HG02642 (cell line): ENCODE measurements around the gene ALPK3.
"Not testable (repeated sequence)": the region's sequence is repeated elsewhere in the genome, so short reads cannot be mapped to it uniquely, and the experiment has no call there.

ENCODE experiments used
- ATAC-seq: cut with Tn5 transposase; IDR thresholded peaks from one replicate; pipeline ENCODE4 v1.9.1; 2021; ENCODE audit warnings: mild to moderate bottlenecking; ENCODE audit not compliant: unreplicated experiment, poor library complexity

Gene ALPK3

DNA sequence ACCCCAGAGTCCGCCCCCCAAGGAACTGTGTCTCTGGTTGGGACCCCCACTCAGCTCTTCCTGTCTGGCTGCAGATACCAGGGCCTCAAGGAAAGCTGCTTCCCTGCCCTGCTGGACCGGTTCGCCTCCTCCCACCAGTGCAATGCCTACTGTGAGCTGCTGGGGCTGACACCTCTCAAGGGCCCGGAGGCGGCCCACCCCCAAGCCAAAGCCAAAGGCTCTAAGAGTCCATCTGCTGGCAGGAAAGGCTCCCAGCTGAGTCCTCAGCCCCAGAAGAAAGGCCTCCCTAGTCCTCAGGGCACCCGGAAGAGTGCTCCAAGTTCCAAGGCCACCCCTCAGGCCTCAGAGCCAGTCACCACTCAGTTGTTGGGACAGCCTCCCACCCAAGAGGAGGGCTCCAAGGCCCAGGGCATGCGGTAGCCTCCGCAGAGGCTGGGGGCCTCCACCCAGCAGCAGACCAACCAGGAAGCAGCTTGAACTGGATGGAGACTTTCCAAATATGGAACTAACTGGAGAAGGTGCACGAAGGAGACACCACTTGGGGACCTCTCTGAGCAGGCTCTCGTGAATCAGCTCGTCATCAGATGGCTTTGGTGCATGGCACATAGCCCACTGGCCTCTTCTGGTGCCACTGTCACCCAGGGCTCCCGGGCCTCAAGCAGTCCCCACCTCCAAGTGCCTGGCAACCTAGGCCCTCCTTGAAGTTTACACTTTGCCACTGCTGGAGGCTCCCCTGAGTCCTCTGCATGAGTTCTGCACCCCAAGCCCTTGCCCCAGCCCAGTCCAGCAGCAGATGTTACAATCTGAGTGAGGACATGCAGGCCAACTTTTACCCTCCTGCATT is 51.1 kb downstream of the ALPK3 start:
- ATAC-seq = no peak

DNA sequence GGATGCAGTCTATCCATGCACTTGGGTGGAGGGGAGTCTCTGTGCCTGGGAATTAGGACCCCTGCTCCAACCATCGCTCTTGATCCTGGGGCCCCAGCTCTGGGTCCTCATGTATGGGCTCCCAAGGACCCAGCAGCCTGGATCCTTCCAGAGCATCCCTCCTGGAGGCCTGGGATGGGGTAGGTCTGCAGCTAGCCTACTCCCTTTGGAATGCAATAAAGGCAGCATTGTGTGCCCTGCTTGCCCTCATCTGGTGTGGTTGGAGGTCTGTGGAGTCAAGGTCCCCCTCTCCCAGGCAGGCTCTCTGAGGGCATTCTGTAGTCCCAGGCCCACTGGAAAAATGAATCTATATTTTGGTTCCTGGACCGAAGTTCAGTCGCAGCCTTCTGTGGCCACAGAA is 52.4 kb downstream of the ALPK3 start:
- no peak for ATAC-seq

DNA sequence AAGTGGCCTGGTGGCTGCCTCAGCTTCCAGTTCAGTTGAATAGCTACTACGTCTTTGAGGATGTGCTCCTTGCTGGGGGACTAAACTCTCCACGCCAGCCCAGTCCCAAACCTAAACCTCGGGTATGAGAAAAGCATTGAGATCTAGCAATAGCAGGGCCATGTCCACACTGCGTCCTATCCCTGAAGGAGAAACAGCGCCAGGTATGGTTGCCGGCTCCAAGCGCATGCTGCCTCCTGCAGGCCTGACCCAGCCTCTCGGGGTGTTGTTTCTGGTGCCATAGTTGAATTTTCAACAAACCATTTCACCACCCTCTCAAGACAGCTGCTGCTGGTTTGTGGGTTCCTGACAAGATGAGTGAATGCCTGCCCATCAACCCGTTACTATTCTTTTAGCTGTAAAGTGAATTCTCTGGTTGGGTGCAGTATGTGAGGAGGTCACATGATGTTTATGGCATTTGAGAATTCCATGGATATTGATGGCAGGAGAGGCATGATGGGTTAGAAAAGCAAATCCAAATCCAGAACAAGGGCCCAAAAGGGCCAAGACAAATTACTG is 54.4 kb downstream of the ALPK3 start:
- ATAC-seq = no peak

DNA sequence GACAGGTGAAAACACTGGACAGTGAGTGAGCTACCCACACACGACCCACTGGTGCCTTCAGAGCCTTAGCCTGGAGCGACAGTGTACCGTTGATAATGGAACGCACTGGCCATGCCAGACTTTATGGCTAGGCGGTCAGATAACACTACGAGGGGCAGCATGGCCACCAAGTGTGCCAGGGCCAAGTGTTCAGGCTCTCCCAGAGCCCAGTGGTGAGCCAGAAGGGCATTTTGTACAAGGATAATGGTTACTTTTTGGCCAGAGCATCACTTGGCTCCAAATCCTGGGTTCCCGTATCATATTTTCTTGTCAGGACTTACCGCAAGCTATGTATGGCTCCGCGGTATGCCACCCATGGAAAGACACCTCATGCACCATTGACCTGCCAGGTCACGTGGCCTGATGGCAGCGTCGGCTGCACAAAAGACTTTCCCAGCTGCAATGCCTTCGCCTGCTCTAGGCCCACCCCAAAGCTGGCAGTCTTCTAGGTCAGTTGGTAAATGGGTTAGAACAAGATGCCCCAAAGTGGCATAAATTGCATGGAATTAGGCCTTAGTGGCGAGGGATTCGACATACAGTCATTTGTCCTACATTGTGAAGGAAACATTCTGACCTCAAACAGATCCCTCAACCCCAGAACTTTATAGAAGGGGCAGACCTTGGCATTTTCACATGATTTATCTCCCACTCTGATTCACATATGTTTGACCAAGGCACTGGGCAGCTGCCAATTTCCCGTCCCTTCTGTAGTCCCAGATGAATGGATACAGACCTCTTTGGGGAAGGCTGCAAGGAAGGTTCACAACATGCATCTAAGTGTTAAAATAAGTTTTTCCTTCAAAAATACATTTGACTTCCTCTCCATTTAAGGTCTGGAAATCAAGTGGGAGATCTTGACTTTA is 55.1 kb downstream of the ALPK3 start:
- no peak for ATAC-seq

DNA sequence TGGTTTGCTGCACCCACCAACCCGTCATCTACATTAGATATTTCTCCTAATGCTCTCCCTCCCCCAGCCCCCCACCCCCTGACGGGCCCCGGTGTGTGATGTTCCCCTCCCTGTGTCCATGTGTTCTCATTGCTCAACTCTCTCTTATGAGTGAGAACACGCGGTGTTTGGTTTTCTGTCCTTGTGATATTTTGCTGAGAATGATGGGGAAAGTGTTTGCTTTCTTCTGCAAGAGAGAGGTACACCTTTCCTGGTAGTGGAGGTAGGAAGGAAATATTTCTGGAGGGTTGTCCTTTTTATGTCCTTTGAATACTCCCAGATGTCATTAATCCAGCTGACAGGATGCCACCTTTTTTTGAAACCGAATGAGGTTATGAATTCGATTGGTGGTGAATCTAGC is 56.8 kb downstream of the ALPK3 start:
- no peak for ATAC-seq

DNA sequence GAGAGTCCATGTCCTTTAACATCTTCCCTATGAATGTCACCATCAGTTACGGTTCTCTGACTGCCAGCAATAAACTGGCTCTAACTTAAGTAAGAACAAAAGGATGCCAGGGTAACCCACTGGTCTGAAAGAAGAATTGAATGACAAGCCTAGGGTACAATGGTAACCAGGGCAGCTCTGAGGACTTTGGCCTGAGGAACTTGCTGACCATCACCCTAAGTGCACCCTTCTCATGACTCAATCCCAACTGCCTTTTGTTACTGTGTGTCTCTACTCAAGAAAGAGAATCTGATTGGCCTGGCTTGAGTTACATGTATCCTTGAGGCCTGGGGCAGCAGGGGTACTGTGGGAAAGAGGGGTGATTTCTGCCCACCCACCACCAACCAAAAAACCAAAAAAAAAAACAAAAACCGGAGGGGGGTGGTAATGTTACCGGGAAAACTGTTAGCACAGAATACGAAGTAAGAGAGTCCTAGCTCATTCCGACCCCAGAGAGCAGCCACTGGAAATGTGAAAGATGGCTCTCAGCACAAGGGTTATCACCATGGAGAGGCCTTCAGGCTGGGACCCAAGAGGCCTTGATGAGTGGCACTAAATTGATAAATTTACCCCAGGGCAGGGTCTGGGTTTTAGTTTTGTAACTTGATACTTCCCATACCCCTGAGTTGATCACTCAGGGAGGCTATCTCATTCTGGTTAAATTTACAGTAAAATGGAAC is 58.0 kb downstream of the ALPK3 start:
- ATAC-seq = no peak

DNA sequence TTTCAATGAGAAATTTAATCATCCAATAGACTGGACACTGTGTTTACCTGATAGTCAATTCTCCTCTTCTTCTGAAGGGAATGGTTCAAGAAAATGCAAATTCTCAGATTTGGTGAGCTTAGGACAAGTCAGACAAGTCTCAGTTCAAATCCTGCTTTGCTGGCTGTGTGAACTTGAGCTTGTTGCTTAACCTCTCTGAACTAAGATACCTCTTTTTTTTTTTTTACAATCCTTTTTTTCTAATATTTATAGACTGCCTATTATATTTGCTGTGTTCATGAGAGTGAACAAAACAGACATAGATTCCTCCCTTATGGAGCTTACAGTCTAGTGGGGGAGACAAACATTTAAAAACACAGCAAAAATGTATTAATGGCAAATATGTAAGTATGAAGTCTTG is 59.1 kb downstream of the ALPK3 start:
- ATAC-seq = no peak

DNA sequence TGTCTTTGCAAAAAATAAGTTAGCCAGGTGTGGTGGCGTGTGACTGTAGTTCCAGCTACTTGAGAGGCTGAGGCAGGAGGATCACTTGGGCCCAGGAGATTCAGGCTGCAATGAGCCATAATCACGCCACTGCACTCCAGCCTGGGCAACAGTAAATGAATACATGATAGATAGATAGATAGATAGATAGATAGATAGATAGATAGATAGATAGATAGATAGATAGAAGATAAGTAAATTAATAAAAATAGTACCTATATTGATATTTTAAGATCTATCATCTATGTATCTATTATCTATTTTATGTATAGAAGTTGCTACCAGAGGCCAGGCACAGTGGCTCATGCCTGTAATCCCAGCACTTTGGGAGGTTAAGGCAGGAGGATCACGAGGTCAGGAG is 60.5 kb downstream of the ALPK3 start:
- not testable (repeated sequence) for ATAC-seq

DNA sequence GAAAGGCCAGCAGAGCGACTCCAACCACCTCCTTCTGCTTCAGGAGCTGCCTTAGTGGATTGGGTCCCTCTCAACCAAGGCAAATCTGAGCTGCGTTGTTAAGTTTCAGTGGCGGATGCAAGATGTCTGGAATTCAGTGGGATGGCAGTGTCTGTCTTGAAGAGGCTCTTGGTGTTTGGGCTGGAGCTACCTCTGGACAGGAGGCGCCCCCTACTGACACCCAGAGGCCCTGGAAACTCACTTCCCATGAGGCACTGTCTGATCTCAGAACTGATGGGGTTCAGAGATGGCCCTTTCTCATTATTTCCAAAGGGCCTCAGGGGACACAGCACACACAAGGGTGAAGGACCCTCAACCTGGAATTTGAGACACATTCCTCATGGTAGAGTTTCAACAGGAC is 61.3 kb downstream of the ALPK3 start:
- no peak for ATAC-seq

DNA sequence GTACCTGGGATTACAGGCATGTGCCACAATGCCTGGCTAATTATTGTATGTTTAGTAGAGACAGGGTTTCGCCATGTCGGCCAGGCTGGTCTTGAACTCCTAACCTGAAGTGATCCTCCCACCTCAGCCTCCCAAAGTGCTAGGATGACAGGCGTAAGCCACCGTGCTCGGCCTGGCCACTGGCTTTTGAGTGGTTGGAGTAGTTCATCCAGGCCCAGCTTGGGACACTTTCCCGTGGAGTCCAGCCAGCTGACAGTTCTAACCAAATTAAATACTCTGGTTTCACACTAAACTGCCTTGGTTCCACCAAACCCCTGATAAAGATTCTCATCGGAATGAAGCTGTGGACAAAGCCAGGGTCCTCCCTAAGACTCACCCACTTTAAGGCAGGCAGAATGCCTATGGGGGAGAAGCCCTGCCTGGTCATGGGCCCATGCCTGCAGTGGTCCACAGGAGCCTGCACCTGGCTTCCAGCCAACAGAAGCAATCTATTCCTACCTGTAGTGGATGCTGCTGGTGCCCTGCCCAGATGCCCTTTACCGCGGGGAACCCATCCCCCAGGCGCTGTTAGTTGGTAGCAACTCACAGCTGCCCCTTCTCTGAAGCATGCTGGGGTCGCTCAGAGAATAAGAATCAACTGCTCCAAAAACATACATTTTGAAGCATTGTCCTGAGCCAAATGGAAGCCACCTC is 62.1 kb downstream of the ALPK3 start:
- ATAC-seq = no peak

DNA sequence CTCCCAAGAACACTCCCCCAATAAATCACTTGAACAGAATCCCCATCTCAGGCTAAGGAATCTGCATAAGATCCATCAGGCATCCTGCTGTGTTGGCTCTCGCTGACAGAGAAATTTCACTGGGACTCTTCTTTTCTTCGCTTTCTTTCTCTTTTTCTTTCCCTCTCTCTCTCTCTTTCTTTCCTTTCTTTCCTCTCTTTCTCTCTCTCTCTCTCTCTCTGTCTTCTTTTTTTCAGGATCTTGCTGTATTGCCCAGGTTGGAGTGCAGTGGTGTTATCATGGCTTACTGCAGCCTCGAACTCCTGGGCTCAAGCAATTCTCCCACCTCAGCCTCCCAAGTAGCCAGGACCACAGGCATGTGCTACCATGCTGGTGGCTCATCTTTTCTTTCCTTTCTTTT is 62.9 kb downstream of the ALPK3 start:
- ATAC-seq = no peak

DNA sequence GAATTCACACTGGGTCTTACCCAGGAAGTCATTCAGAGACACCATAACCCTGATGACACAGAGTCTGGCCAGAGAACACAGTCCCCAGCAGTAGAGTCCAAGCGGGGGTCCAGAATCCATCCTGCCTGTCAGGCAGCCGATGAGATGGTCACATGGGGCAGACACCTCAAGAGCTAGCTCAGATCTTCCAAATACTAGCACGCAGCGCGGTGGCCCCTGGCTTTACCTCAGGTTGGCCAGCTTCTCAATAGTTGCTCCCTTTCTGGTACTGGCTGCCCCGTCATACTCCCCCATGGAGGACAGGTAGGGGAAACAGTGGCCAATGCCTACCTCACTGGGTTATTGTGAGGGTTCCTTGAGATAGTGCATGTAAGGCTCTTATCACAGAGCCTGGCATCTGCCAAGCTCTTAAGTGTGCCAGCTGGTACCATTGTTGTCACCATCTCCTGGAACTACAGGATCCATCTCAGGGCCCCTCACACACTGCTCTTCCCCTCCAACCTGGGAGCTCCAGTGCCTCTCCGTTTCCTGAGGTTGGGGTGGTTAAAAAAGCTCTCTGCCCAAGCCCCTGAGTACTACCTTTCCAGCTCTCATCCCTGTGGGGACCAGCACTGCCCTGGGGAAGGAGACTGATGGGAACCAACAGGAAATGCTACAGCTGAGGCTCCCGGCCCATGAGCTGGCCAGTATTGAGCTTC is 63.8 kb downstream of the ALPK3 start:
- no peak for ATAC-seq

DNA sequence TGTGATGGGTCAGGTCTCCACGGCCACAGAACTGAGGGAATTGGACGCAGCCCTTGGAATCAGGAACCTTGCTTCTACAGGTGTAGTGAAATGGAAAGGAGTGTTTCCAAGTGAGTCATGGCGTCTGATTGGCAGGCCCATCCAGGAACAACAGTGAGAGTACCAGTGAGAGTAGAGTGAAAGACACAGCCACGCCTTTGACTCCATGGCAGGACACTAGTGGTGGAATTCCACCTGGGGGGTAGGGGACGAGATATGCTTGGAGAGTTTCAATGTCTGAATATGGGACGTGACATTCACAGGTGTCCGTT is 64.3 kb downstream of the ALPK3 start:
- no peak for ATAC-seq

DNA sequence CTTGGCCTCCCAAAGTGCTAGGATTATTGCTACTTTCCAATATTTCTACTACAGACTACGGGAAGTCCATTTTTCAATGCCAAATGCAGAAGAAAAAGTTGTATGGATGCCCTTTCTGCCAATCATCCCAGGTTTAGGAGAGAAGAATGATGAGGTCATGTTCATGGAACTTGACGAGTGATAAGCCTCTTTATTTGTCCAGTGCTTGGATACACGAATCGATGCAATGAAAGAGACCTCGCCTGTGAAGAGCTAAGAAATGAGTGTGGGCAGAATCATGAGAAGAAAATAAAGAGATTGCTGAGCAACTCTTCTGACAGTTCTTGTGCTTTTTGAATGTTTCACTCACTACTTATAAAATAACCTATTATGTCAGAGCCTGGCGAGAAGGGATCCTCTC is 66.3 kb downstream of the ALPK3 start:
- ATAC-seq = no peak

DNA sequence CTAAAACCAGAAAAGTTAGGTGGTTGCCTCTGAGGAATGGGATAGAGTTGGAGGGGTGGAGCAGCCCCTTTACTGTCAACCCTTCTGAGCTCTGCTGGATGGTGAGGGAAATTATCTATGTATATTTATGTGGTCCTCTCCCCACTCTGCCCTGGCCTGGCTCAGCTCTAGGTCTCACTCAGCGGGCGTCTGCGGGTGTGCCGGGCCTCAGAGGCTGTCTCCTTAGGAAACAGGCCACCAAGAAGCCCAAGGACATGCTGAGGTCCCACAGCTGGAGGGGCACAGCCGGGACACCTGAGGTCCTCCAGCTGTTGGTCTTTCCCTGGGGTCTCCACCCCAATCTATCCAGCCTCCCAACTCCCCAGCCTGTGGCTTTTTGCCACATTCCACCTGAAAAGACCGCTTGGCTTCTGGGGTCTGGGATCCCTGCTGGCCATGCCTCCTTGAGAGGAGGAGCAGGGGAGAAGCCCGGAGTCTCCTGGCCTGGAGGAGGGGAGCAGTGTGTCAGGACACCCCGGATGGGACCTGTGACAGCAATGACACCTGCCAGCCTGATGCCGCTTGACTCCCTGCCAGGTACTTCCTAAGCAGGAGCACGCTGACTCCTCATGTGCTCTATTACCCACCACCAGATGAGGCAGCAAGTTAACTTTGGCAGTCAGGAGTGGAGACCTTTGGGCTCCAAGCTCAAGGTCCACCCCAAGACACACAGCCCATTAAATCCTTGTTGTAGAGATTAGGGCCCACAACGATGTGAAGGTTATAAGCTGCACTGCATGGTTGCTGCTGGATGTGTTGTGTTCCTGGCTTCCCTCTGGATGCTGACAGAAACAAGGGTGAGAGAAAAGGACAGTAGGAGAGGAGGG is 67.0 kb downstream of the ALPK3 start, which contains the start of gene SLC28A1:
Gene SLC28A1 (plus strand): TSS at position 747 of the 866 bp plus-strand sequence. CDS start 3,099 bp downstream, outside the sequence.
- no peak for ATAC-seq

DNA sequence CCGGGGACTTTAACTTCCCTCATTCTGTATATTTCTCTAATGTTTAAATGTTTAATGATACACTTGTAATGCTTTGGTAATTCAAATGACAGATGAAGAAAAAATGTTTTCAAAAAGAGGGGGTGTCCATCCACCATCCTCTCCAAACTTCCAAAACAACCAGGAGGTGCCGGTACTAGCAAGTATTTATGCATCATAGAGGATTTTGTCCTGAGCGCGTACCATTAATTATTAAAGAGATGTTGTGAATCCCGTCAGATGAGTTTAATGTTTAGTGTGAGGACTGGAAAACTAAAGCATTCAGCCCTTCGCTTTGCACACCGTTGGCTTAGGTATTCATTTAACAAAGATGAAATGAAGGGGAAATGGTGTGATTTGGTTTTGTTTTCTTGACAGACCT is 68.6 kb downstream of the ALPK3 start:
- ATAC-seq = no peak

DNA sequence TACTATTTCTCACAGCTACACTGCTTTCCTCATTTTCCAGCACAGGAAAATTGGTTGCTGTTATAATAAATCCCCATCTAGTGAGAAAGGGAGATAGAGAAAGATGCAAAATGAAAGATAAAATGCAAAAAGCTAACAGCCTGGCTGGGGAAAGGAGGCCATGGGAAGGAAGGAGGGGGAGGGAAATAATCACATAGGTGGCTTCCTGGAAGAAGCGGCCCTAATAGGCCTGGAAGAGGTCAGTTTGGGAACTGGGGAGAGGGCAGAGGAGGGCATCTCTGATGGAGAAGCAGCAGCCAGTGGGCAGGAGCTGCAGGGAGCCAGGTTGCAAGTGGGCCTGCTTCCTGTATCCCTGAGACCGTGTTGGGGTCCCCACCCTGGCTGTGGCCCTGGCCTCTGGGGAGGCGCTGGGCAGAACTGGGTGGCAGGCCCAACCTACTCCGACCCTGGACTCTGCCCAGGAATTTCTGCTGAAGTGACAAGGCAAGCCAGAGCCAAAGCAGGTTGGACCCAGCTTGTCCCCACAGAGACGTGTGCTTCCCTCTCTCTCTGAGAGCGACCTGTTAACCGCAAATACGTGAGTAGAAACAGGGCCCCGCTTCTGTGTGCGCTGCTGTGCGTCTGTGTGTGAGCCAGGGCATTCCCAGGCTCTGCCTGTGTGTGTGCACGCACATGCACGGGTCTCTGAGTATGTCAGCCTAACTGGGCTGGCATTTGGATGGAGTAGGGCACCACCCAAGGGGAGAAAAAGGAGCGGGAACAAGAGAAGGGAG is 69.2 kb downstream of the ALPK3 start:
- ATAC-seq = no peak

DNA sequence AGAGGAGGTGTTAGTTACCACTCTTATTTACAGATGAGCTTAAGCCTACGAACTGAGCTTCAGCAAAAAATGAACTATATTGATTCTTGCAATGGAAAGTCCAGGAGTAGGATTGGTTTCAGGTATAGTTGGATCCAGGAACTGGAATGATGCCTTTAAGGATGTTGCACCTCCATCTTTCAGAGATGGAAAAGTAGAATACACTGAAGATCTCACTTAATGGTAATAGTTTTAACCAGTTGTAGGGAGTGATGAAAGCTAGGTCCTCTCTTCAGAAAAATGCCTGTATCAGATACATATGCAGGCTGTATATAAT is 69.8 kb downstream of the ALPK3 start:
- ATAC-seq = no peak
